NCI-H82 (cell line): ENCODE data around the gene TPRX1.
"Not testable (repeated sequence)": the region's sequence is repeated elsewhere in the genome, so short reads cannot be mapped to it uniquely, and the experiment has no call there.

ENCODE experiments used
- DNase-seq: peaks from one replicate; lab custom pipeline; 2025; lab: John Stamatoyannopoulos, UW

The TPRX1 gene

GRCh38 chr19:47804451-47804850, at the start of gene TPRX1:
Gene TPRX1, minus strand, starts transcription at chr19:47804551. Its CDS starts 12 bp downstream, at chr19:47804539.
- DNase-seq: peak; percentile 19

- no peak for DNase-seq
These were observed 48.7 kb upstream of the TPRX1 start for GRCh38 chr19:47853003-47853402.

- DNase-seq: peak; percentile 100
These were observed 44.6 kb upstream of the TPRX1 start for GRCh38 chr19:47848823-47849473.

GRCh38 chr19:47848425-47848822, 44.1 kb upstream of the TPRX1 start:
- no peak for DNase-seq

- DNase-seq: peak; percentile 91
These were observed 38.6 kb upstream of the TPRX1 start for GRCh38 chr19:47842941-47843340.

- peak; percentile 93 for DNase-seq
These were observed 35.6 kb upstream of the TPRX1 start for GRCh38 chr19:47839913-47840312.

GRCh38 chr19:47839411-47839810, 35.1 kb upstream of the TPRX1 start:
- DNase-seq: no peak

GRCh38 chr19:47836038-47836437, 31.7 kb upstream of the TPRX1 start:
- no peak for DNase-seq

- no peak for DNase-seq
These were observed 28.4 kb upstream of the TPRX1 start for GRCh38 chr19:47832723-47833122.

- peak; percentile 89 for DNase-seq
These were observed 22.4 kb upstream of the TPRX1 start for GRCh38 chr19:47826800-47827199.

GRCh38 chr19:47824396-47824795, 20.0 kb upstream of the TPRX1 start:
- DNase-seq: peak; percentile 58

GRCh38 chr19:47821460-47822020, 17.2 kb upstream of the TPRX1 start, which contains the start of gene CRX:
Gene CRX, plus strand, starts transcription at chr19:47821937. Its CDS starts 12,507 bp downstream, at chr19:47834444.
- peak; percentile 98 for DNase-seq

- peak; percentile 66 for DNase-seq
These were observed 16.1 kb upstream of the TPRX1 start for GRCh38 chr19:47820410-47820809.

- peak; percentile 99 for DNase-seq
These were observed 15.5 kb upstream of the TPRX1 start for GRCh38 chr19:47819858-47820257.

GRCh38 chr19:47818221-47818620, 13.9 kb upstream of the TPRX1 start:
- not testable (repeated sequence) for DNase-seq

- DNase-seq: not testable (repeated sequence)
These were observed 11.9 kb upstream of the TPRX1 start for GRCh38 chr19:47816270-47816669.

GRCh38 chr19:47813995-47814328, 9.6 kb upstream of the TPRX1 start:
- DNase-seq: peak; percentile 76

- peak; percentile 100 for DNase-seq
These were observed 9.1 kb upstream of the TPRX1 start for GRCh38 chr19:47813304-47813994.

GRCh38 chr19:47806435-47806834, 2.1 kb upstream of the TPRX1 start:
- DNase-seq: no peak

- peak; percentile 69 for DNase-seq
These were observed 962 bp upstream of the TPRX1 start for GRCh38 chr19:47805313-47805712.

- DNase-seq: not testable (repeated sequence)
These were observed 680 bp downstream of the TPRX1 start for GRCh38 chr19:47803671-47804070.

GRCh38 chr19:47803148-47803547, 1.2 kb downstream of the TPRX1 start:
- DNase-seq: not testable (repeated sequence)

- DNase-seq: no peak
These were observed 1.8 kb downstream of the TPRX1 start for GRCh38 chr19:47802521-47803043.
